AG04449 (cell line): ENCODE results near the gene PLA2G2D.

ENCODE experiments used
- CTCF ChIA-PET: fragments of 350-600 bp; formaldehyde crosslinking; extraction: SDS; loops from one replicate; lab custom pipeline; 2021; ENCODE audit warnings: antibody characterized with exemption; lab: Yijun Ruan, JAX
- POLR2A ChIA-PET: fragments of 400-600, 350-600 bp; formaldehyde crosslinking; extraction: SDS; loops from one replicate; lab custom pipeline; 2020; ENCODE audit warnings: antibody characterized with exemption, inconsistent platforms; lab: Yijun Ruan, JAX
- DNase-seq: peaks from one replicate; pipeline ENCODE4 v3.0.0-alpha.2; 2010; ENCODE audit warnings: low read depth, low spot score
- H3K4me3 ChIP-seq: 2 replicates; pipeline ENCODE4 v1.5.1; 2011; ENCODE audit warnings: low read depth, mild to moderate bottlenecking, control low read depth, low read length
- CTCF ChIP-seq: IDR thresholded peaks from one replicate; pipeline ENCODE4 v1.5.1; 2011; ENCODE audit warnings: mild to moderate bottlenecking, moderate library complexity, low read length, control low read depth, inconsistent platforms; ENCODE audit not compliant: insufficient read depth; ENCODE audit errors: missing control alignments

The PLA2G2D gene

DNA sequence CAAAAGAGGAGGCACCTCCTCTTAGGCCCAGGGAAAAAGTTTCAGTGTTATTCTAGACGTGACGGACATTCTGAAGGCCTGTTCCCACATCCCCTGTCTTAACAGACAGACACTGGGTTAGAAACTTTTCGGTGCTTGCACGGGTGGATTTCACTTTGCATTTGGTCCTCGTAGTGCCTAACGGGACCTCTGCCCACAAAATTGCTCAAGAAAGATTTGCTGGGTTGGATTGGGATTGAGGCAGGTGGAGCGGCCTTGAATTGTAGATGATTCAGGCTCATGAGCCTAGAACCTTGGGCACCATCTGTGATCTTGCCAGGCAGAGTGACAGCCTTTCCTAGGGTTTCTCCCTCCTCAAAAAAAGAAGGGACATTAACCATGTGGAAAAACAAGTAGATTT is 46.6 kb downstream of the PLA2G2D start:
- no peak for TF ChIP-seq CTCF
- DNase-seq: no peak
- CTCF ChIA-PET: no interaction called here
- POLR2A ChIA-PET: no interaction called here
- no peak overlapping the region for H3K4me3 ChIP-seq

DNA sequence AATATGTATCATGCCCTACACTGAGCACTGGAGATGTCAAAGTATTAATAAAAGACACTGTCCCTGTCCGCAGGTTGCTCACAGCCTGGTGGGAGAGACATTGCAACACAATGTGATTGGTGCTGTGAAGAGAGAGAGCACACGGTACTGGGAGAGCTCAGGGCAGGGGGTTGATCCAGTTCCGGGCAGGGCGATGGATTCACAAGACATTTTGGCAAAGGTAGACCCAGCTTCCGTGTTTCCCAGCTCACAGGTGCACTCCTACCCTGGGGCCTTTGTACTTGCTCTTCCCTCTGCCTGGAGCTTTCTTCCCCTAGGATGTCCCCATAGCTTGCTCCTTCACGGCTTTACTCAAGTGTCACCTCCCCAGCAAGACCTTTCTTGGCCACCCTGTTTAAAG is 47.9 kb downstream of the PLA2G2D start:
- DNase-seq: no peak
- CTCF ChIA-PET: no interaction called here
- TF ChIP-seq CTCF: no peak
- POLR2A ChIA-PET: no interaction called here
- no peak overlapping the region for H3K4me3 ChIP-seq

- CTCF ChIA-PET: no interaction called here
- POLR2A ChIA-PET: no interaction called here
- no peak for TF ChIP-seq CTCF
- no peak for DNase-seq
- no peak overlapping the region for H3K4me3 ChIP-seq
These were observed 49.0 kb downstream of the PLA2G2D start for GRCh38 chr1:20070357-20070756.

DNA sequence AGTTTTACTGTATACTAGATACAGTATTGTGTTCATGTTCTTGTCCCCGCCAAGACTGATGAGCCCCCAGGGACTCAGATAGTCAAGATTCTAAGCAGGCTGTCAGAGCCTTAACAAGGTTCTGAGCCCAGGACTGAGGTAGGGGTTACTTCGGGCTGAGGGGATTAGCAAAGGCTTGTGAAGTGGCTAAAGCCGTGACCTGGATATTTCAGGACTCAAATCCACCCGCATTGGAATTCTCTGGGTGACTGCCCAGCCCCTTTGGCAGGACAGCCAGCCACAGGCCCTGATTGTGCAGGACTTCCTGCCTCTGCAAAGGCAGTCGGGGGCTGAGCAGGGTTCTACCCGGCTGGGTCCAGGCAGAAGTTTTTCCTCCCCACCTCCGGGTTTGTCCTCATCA is 49.5 kb downstream of the PLA2G2D start, which contains the start of gene PLA2G5:
TSS of gene PLA2G5 (plus strand) at position 321 of the 400 bp plus-strand sequence. CDS start 14,637 bp downstream, outside the sequence.
- no peak within 1 kb of the TSS for H3K4me3 ChIP-seq
- CTCF ChIA-PET: no interaction called here
- no peak for TF ChIP-seq CTCF
- DNase-seq: no peak
- POLR2A ChIA-PET: no interaction called here

- POLR2A ChIA-PET: no interaction called here
- H3K4me3 ChIP-seq: no peak overlapping the region
- TF ChIP-seq CTCF: no peak
- CTCF ChIA-PET: no interaction called here
- DNase-seq: no peak
These were observed 50.6 kb downstream of the PLA2G2D start for GRCh38 chr1:20068722-20069121.

GRCh38 chr1:20063861-20064292 is 55.5 kb downstream of the PLA2G2D start:
- no peak for TF ChIP-seq CTCF
- POLR2A ChIA-PET: no interaction called here
- peak; percentile 36 for DNase-seq
- CTCF ChIA-PET: interaction anchor here (1.0 kb wide), 1 partner anchor 38 kb away, joined by 4 read pairs; no protein-coding TSS in a partner anchor
- no peak overlapping the region for H3K4me3 ChIP-seq
